ENCODE measurements around the gene RIN2.

The RIN2 gene

GRCh38 chr20:19765913-19766312 is 7.9 kb downstream of the RIN2 start:
- DNase-seq (ENCODE audit: low spot score), result no peak

- DNase-seq (ENCODE audit: low spot score), result peak; percentile 77
Observed at GRCh38 chr20:19767070-19767469, 9.0 kb downstream of the RIN2 start.

GRCh38 chr20:19768325-19768842 is 10.3 kb downstream of the RIN2 start:
- DNase-seq (ENCODE audit: low spot score), result no peak

GRCh38 chr20:19769507-19769906 is 11.4 kb downstream of the RIN2 start:
- DNase-seq (ENCODE audit: low spot score), result no peak

GRCh38 chr20:19770375-19770774 is 12.3 kb downstream of the RIN2 start:
- DNase-seq (ENCODE audit: low spot score), result no peak

DNA sequence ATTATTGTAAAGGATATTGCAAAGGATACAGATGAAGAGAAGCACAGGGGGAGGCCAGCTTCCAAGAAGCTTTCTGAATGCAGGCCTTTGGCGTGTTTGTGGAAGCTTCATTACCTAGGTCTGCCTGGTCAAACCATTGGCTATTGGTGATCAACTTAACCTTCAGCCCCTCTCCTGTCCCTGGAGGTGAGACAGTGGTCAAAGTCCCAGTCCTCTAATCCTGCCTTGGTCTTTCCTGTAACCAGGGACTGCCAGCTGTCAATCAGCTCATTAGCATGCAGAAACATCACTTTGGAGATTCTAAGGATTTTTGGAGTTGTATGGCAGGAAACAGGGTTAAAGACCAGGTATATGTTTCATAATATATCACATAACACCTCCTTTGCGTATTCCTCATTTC is 13.0 kb downstream of the RIN2 start:
- DNase-seq (ENCODE audit: low spot score), result no peak

- no peak for DNase-seq (ENCODE audit: low spot score)
Observed at GRCh38 chr20:19773471-19773870, 15.4 kb downstream of the RIN2 start.

DNA sequence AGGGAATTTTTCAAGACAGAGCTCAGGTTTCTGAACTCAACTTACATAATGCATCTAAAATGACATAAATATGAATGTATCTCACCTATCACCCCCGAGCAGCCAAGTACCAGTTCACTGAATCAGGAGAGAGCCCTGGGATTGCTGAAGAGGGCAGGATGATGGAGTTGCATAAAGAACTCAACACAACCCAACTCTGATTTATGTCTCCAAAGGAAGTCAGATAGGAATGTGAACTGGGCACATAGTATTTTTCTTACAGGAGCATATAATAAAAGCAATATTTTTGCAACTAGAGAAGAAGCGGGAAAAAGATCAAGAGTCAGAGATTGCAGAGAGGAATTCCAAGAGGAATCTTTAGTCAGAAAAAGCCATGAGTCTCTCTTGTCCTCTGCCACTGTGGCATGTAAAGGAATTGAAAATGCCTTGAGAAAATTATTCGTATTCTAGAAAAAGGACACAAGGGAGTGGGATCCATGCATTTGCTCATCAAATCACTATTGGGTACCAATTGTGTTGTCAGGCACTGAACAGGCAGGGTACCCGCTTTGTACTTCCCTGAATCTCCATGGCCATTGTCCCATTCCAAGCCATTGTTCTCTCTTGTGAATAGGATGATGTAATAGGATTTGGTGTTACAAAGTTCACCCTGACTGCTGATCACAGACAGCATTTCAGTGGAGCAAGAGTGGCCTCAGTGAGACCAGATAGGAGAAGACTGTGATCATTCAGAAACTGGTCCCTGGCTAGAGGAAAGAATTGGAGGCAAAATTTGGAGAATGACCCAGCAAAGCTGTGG is 16.3 kb downstream of the RIN2 start:
- no peak for DNase-seq (ENCODE audit: low spot score)

DNA sequence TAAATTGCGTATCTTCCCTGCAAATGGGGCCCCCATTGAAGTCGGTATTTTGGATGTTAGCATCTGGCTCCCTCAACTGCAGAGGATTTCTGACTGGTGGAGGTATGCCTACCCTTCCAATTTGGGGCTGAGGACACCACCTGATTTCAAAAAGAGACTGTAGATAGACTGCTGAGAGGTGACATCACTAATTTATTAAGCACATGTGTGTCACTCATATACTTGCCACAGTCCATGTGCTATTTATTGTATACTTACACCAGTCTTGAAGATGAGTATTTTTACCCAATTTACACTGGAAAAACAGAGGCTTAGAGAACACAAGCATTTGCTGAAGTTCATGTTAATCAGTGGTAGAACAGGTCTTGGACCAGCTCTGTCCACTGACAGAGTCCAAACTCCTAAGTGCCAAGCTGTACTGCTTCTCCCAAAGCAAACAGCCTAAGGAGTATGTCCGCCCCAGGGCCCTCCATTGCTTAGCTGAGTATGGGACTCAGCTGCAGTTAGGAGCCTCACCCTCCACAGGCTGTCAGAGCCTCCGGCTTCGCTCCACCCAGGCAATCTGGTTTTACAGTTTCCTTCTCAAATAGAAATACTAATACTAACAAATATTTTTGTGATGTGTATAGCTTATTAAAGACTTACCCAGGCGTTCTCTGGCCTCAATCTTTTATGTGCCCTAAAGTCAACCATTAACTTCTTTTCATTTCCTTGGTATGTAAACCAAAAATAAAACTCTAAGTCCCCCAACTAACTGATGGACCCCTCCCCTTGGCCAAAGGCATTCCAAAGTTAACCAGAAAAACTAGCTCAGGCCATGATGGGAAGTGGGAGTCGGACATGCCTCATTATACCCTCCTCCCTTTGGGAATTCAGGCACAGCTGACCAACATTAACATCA is 17.5 kb downstream of the RIN2 start:
- DNase-seq (ENCODE audit: low spot score), result peak; percentile 88

DNA sequence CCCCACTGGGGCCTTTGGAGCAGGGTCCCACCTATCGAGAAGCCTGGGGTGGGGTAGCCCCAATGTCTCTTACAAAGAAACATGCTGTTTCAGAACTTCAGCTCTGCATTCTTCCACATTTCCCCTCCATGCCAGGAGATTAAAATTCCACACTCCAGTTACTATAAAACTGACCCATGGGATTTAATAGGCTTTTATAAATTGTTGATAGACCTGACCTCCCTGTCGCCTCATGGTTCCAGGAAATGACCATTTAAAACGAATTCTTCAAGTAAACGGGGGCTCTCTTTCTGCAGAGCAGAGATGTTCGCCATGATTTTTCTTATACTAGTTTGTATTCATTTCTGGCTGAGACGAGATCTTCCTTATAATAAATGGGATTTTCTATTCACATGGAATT is 19.3 kb downstream of the RIN2 start:
- DNase-seq (ENCODE audit: low spot score), result no peak

GRCh38 chr20:19777981-19778380 is 19.9 kb downstream of the RIN2 start:
- DNase-seq (ENCODE audit: low spot score), result no peak

DNA sequence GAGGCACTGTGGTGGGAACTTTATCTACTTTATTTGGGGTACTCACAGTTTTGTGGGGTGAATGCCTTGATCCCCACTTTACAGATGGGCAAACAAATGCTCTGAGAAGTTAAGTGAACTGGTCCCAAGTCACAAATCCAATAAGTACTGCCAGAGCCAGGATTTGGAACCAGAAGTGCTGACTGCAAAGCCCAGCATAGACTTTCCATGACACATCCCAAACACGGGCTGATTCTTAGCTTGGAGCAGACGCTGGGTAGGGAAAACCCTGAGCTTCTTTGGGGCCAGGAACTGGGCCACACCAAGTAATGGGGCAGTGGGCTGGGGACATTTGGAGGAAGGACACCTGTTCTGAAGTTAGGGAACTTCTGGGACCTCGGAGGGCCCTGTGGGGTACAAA is 20.3 kb downstream of the RIN2 start:
- DNase-seq (ENCODE audit: low spot score), result no peak

GRCh38 chr20:19779634-19780033 is 21.6 kb downstream of the RIN2 start:
- no peak for DNase-seq (ENCODE audit: low spot score)

DNA sequence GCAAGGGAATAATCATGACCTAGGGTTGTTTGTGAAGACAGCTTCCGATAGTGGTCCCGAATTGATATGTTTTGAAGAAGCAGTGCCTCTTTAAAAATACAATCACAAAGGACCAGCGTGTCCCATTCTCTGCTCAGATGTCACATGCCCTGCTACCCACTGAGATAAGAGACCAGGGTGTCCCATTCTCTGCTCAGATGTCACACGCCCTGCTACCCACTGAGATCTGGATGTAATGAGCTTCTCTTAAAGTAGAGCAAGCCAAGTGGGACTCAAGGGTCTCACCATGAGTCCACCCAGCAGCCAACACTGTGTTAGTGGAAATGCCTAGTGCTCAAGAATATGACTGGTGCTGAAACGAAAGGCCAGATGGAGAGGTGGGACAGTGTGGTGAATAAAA is 22.2 kb downstream of the RIN2 start:
- DNase-seq (ENCODE audit: low spot score), result no peak

GRCh38 chr20:19781235-19781634 is 23.2 kb downstream of the RIN2 start:
- DNase-seq (ENCODE audit: low spot score), result no peak

- DNase-seq (ENCODE audit: low spot score), result no peak
Observed at GRCh38 chr20:19782669-19783068, 24.6 kb downstream of the RIN2 start.

GRCh38 chr20:19783966-19784401 is 25.9 kb downstream of the RIN2 start:
- peak; percentile 71 for DNase-seq (ENCODE audit: low spot score)

- peak; percentile 84 for DNase-seq (ENCODE audit: low spot score)
Observed at GRCh38 chr20:19784511-19785172, 26.6 kb downstream of the RIN2 start.

- no peak for DNase-seq (ENCODE audit: low spot score)
Observed at GRCh38 chr20:19785173-19785982, 27.3 kb downstream of the RIN2 start.

GRCh38 chr20:19785983-19786285 is 27.9 kb downstream of the RIN2 start:
- DNase-seq (ENCODE audit: low spot score), result no peak

DNA sequence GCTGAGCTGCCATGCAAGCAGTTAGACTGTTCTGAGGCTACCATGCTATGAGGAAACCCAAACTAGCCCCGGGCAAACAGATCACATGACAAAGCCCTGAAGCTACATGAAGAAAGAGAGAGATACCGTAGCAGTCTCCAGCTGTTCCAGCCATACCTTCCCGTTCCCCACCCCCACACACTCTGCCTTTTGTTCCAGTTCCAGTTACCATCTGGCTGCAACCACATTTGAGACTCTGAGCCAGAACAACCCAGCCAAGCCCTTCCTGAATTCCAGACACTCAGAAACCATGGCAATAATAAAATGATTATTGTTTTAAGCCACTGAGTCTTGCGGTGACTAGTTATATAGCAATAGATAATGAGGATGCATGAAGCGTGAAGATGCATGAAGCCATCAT is 28.3 kb downstream of the RIN2 start:
- DNase-seq (ENCODE audit: low spot score), result peak; percentile 96

DNA sequence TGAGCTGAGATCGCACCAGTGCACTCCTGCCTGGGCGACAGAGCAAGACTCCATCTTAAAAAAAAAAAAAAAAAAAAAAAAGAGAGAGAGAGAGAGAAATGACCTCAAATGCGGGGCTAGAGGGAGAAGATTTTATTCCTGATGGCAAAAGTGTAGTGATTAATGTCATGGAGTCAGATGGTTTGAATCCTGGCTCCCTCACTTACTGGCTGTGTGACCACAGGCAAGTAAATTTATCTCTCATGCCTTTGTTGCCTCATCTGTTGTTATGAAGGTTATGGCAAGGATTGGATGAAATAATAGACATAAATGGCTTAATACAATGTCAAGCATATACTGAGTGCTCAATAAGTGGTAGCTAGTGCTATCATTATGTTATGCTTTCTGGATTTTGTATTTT is 29.3 kb downstream of the RIN2 start:
- DNase-seq (ENCODE audit: low spot score), result no peak
